Lung (tissue), 12 donors: Measurements from ENCODE around the gene CRLF1. TPM values are rescaled to one million over a fixed set of nuclear protein-coding genes. Genes with fewer than 3 reads are reported as not detected.

Source experiments
- ATAC-seq: fragments of 200-7000 bp; cut with Tn5 transposase; one replicate; pipeline ENCODE4 v1.9.1; 2020; ENCODE audit warnings: moderate number of reproducible peaks; ENCODE audit not compliant: insufficient read depth, low FRiP score
- DNase-seq, 3 donors: peaks; one replicate each; pipeline ENCODE4 v3.0.0-alpha.2; 2013 to 2017
- H3K27ac ChIP-seq, 2 donors: one replicate each; pipeline ENCODE4 v1.5.1; 2013; ENCODE audit warnings: mild to moderate bottlenecking in 2 of 2, moderate library complexity in 2 of 2, control low read depth in 1 of 2, inconsistent platforms in 1 of 2, low read depth in 1 of 2, low read length in 1 of 2
- H3K27me3 ChIP-seq, 3 donors: one replicate each; pipeline ENCODE4 v1.5.1; 2013; ENCODE audit warnings: low read length in 2 of 3; ENCODE audit not compliant: control insufficient read depth in 3 of 3, insufficient read depth in 3 of 3
- H3K36me3 ChIP-seq, 4 donors: one replicate each; pipeline ENCODE4 v1.5.1; 2013; ENCODE audit warnings: low read length in 4 of 4, mild to moderate bottlenecking in 1 of 4, moderate library complexity in 1 of 4; ENCODE audit not compliant: control insufficient read depth in 4 of 4, insufficient read depth in 4 of 4
- H3K4me1 ChIP-seq, 5 donors: one replicate each; pipeline ENCODE4 v1.5.1; 2013; ENCODE audit warnings: low read length in 5 of 5, mild to moderate bottlenecking in 2 of 5, moderate library complexity in 1 of 5; ENCODE audit not compliant: control insufficient read depth in 5 of 5, insufficient read depth in 5 of 5
- H3K4me3 ChIP-seq: one replicate; pipeline ENCODE4 v1.5.1; 2013; ENCODE audit warnings: mild to moderate bottlenecking, control low read depth, moderate library complexity
- H3K9ac ChIP-seq, 2 donors: one replicate each; pipeline ENCODE4 v1.5.1; 2013; ENCODE audit warnings: low read length in 2 of 2, control low read depth in 1 of 2; ENCODE audit not compliant: insufficient read depth in 1 of 2
- H3K9me3 ChIP-seq, 4 donors: one replicate each; pipeline ENCODE4 v1.5.1; 2013; ENCODE audit warnings: low read length in 3 of 4, mild to moderate bottlenecking in 1 of 4, moderate library complexity in 1 of 4; ENCODE audit not compliant: control insufficient read depth in 4 of 4, insufficient read depth in 3 of 4
- CTCF ChIP-seq: IDR thresholded peaks from 2 replicates; pipeline ENCODE4 v1.5.1; 2012; ENCODE audit warnings: mild to moderate bottlenecking; ENCODE audit errors: control extremely low read depth, extremely low read depth
- WGBS, 2 donors: extraction: QIAGEN DNeasy Blood & Tissue Kit; methylation state at CpG; one replicate each; pipeline ENCODE4 v1.1.7; 2013; 5-methylcytosine and 5-hydroxymethylcytosine counted together
- polyA plus RNA-seq, 2 donors: library from polyadenylated mRNA; stranded (reverse); fragments of 200-250 nt; gene quantifications; one replicate each; pipeline ENCODE4 v1.2.1, GENCODE V29; 2013
- total RNA-seq, 2 donors: library from RNA; depleted of rRNA in 1 of 2; stranded (reverse); fragments of >200 nt in 1 of 2; gene quantifications; one replicate each; pipeline ENCODE4 v1.2.1, GENCODE V29; 2014 to 2021
- donor health status: control.
- donor health status: control.
- donor health status: Bipolar disorder and iron deficiency.
- donor health status: healthy.
- donor health status: DM: yes; HTN: yes; CAD: no.

CRLF1 gene
- total and polyA plus RNA-seq, 4 donors = 12.8 to 48.2 (median 25.1) TPM

- ATAC-seq = peak; percentile 97
- Histone ChIP-seq H3K9me3 (no peaks in the 10 kb centered on the region), H3K27me3 (no peaks in the 10 kb centered on the region), H3K4me3 (peak overlapping the region; percentile 42), H3K9ac (no peak overlapping the region), H3K27ac (peak overlapping the region in 1 of 2 donors; percentile 72), H3K4me1 (peaks cover 0 to 8% (median 4%) of the 10 kb centered on the region in 5 donors), H3K36me3 (peaks cover 0 to 2% (median 0%) of the 10 kb centered on the region in 4 donors)
- DNase-seq = peak; percentile 89 to 95 (median 91)
- WGBS, 2 donors = 1% methylated on average over 44 of the region's 44 CpGs
- TF ChIP-seq CTCF = no peak
Measured at GRCh38 chr19:18636183-18636968, 29.8 kb upstream of the CRLF1 start.

- no peak overlapping the region for H3K27ac ChIP-seq
- no peak for ATAC-seq
- no peak overlapping the region for H3K9ac ChIP-seq
Measured at GRCh38 chr19:18635831-18636182, 29.2 kb upstream of the CRLF1 start.

GRCh38 chr19:18634612-18635297 is 28.2 kb upstream of the CRLF1 start:
- Histone ChIP-seq H3K9me3 (no peaks in the 10 kb centered on the region), H3K27ac (no peak overlapping the region), H3K4me1 (peaks cover 0 to 8% (median 4%) of the 10 kb centered on the region in 5 donors), H3K9ac (no peak overlapping the region), H3K36me3 (no peaks in the 10 kb centered on the region), H3K27me3 (no peaks in the 10 kb centered on the region), H3K4me3 (no peak overlapping the region)
- ATAC-seq = no peak
- DNase-seq = peak in 2 of 3 donors; percentile 33 to 53
- TF ChIP-seq CTCF = no peak
- 52 to 61% methylated on average over 12 of the region's 12 CpGs for WGBS, 2 donors

More at GRCh38 chr19:18635831-18636182, 29.2 kb upstream of the CRLF1 start:
- H3K4me1 ChIP-seq = peaks cover 0 to 8% (median 4%) of the 10 kb centered on the region in 5 donors
- WGBS, 2 donors = 16 to 18% methylated on average over 6 of the region's 6 CpGs
- H3K4me3 ChIP-seq = no peak overlapping the region
- H3K36me3 ChIP-seq = peaks cover 0 to 2% (median 0%) of the 10 kb centered on the region in 4 donors
- DNase-seq = no peak
- no peaks in the 10 kb centered on the region for H3K27me3 ChIP-seq
- no peaks in the 10 kb centered on the region for H3K9me3 ChIP-seq
- TF ChIP-seq CTCF = no peak
